ENCODE results near the gene CDK11B. TPM values are rescaled to one million over a fixed set of nuclear protein-coding genes. Genes with fewer than 3 reads are reported as not detected.

Gene CDK11B
- total and polyA plus RNA-seq, 2 experiments from 2014 or later, result 11.7 to 19.1 TPM

DNA sequence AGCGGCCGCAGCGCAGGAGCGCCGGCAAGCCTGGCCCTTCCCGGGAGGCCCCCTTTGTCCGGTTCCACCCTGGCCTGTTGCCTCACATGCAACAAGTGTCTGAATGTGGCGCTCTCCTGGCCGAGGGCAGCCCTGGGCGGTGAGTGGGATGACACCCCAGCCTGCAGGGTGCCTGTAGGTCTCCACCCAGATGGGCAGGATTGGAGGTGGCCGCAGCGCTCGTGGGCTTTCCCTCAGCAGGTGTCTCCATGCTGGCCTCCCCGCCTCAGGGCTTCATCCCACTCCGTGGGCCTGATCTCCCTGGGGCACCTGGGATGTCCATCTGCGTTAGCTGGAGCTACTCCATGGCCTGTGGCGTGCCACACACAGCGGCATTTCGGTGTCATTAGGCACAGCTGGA, 42.0 kb downstream of the CDK11B start:
- Histone ChIP-seq H3K79me2 (ENCODE audit: insufficient read depth) (peaks cover 40% of the 10 kb centered on the region), H3K9me2 (ENCODE audit: insufficient read depth) (no peaks in the 10 kb centered on the region), H3F3A (ENCODE audit: insufficient read depth) (peaks cover 20% of the 10 kb centered on the region), H4K20me1 (ENCODE audit: insufficient read depth) (no peaks in the 10 kb centered on the region), H3K4me2 (ENCODE audit: unreplicated experiment) (peak overlapping the region; percentile 92), H3K36me3 (ENCODE audit: low read depth) (no peaks in the 10 kb centered on the region), H3K4me1 (ENCODE audit: insufficient read depth) (peaks cover 6% of the 10 kb centered on the region; the same call in 1 of the 2 replicates), H3K27ac (peak overlapping the region; percentile 99), H3K9ac (peak overlapping the region; percentile 99), H3K27me3 (replicated peaks; ENCODE audit: insufficient read depth) (no peaks in the 10 kb centered on the region), H2AFZ (no peak overlapping the region), H3K4me3 (peak overlapping the region; percentile 92), H3K9me3 (ENCODE audit: low read depth) (no peaks in the 10 kb centered on the region)
- TF ChIP-seq EZH2 (IDR thresholded peaks at IDR 0.05; ENCODE audit: insufficient read depth, poor library complexity, severe bottlenecking), result no peak
- no peak for TF ChIP-seq EZH2phosphoT487 (IDR thresholded peaks at IDR 0.05; ENCODE audit: insufficient read depth, low read depth)
- in situ Hi-C loops (cut with MboI), result no loop called here
- no peak for DNase-seq
- WGBS, 2 experiments (ENCODE audit: low coverage in 1 of 2, low lambda C conversion rate in 2 of 2, missing lambda C conversion rate in 2 of 2), result 93 to 95% methylated on average over 15 to 17 of the region's 19 CpGs

DNA sequence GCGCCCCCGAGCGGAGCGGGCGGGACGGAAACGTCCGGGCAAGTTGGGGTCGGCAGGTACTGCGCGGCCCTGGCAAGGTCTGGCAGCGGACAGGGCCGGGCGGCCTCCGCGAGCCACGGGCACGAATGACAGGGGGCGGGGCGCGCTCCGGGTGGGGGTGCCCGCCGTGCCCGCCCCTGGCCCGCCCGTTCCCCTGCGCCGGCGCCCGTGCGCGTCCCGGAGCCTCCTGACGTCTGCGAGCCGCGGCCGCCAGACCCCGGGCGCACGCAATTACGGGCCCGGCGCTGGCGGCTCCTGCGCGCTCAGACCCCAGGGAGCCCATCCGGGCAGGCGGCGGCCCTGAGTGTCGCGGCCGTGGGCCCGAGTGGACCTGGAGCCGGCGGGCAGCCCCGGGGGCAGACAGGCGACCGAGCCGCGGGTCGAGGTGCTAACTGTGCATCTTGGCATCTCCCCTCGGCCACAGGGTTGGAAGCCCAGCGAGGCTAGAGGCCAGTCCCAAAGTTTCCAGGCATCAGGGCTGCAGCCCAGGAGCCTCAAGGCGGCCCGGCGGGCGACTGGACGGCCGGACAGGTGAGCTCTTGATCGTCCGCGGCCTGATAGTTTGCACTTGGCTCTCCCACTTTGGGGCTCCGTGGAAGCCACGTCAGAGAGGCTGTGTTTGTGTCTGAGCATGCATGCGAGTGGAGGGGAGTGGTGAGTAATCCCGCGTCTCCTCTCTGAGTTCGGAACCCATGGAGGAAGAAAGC, 42.6 kb downstream of the CDK11B start:
- Histone ChIP-seq H3F3A (ENCODE audit: insufficient read depth) (peaks cover 21% of the 10 kb centered on the region), H3K9ac (peak overlapping the region; percentile 99), H3K9me3 (ENCODE audit: low read depth) (no peaks in the 10 kb centered on the region), H3K27me3 (replicated peaks; ENCODE audit: insufficient read depth) (no peaks in the 10 kb centered on the region), H3K4me2 (ENCODE audit: unreplicated experiment) (peak overlapping the region; percentile 92), H3K4me3 (peak overlapping the region; percentile 92), H3K4me1 (ENCODE audit: insufficient read depth) (peaks cover 6% of the 10 kb centered on the region; the same call in 1 of the 2 replicates), H3K36me3 (ENCODE audit: low read depth) (no peaks in the 10 kb centered on the region), H3K27ac (peak overlapping the region; percentile 99), H3K79me2 (ENCODE audit: insufficient read depth) (peaks cover 40% of the 10 kb centered on the region), H2AFZ (peak overlapping the region; percentile 58), H3K9me2 (ENCODE audit: insufficient read depth) (no peaks in the 10 kb centered on the region), H4K20me1 (ENCODE audit: insufficient read depth) (no peaks in the 10 kb centered on the region)
- WGBS, 2 experiments (ENCODE audit: low coverage in 1 of 2, low lambda C conversion rate in 2 of 2, missing lambda C conversion rate in 2 of 2), result 4 to 5% methylated on average over 56 to 57 of the region's 80 CpGs
- in situ Hi-C loops (cut with MboI), result no loop called here
- DNase-seq, result peak; percentile 67
- TF ChIP-seq EZH2 (IDR thresholded peaks at IDR 0.05; ENCODE audit: insufficient read depth, poor library complexity, severe bottlenecking) (no peak), EZH2phosphoT487 (IDR thresholded peaks at IDR 0.05; ENCODE audit: insufficient read depth, low read depth) (no peak)

DNA sequence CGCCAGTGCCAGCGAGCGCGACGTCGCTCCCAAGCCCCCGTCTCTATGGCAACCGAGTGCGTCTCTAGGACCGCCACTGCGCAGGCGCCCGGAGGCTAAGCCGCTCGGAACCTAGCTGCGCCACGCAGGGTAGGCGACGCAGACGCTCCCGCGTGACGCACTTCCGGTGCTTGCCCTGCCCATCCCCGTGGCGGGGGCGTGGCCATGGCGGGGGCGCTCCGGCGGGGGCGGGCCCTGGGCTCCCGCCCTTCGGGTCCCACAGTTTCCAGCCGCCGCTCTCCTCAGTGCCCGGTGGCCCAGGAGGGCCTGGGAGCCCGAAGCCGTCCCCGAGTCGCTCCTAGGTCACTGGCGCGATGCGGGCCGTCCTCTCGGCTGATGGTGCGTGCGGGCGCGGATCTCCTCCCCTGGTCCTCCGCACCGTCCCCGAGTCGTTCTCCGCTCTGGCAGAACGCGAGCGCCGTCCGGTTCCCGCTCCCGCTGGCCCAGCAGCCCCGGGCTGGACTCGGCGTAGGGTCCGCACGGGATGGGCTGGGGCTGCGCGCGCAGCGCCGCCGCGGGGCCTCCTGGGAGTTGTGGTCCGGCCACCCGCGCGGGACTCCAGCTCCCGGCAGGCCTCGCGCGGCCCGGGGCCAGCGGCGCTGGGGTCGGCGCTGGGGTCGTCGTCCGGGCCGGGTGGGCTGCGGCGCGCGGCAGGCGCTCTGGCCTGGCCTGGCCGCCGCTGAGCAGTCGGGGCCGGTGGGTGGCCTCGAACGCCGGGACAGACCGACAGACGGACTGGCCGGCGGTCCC, 43.4 kb downstream of the CDK11B start, which contains the start of gene MIB2:
TSS of gene MIB2 (plus strand) at position 245 of the 789 bp plus-strand sequence. CDS start 7,953 bp downstream, outside the sequence.
- Histone ChIP-seq H3K27me3 (replicated peaks; ENCODE audit: insufficient read depth) (no peaks in the 10 kb centered on the region), H3F3A (ENCODE audit: insufficient read depth) (peaks cover 21% of the 10 kb centered on the region), H2AFZ (peak within 1 kb of the TSS; percentile 58), H3K9me3 (ENCODE audit: low read depth) (no peaks in the 10 kb centered on the region), H3K4me3 (peak within 1 kb of the TSS; percentile 92), H3K9me2 (ENCODE audit: insufficient read depth) (no peaks in the 10 kb centered on the region), H3K9ac (peak within 1 kb of the TSS; percentile 99), H4K20me1 (ENCODE audit: insufficient read depth) (no peaks in the 10 kb centered on the region), H3K79me2 (ENCODE audit: insufficient read depth) (peaks cover 40% of the 10 kb centered on the region), H3K27ac (peak within 1 kb of the TSS; percentile 99), H3K4me2 (ENCODE audit: unreplicated experiment) (peak within 1 kb of the TSS; percentile 94), H3K36me3 (ENCODE audit: low read depth) (no peaks in the 10 kb centered on the region), H3K4me1 (ENCODE audit: insufficient read depth) (peaks cover 6% of the 10 kb centered on the region; the same call in 1 of the 2 replicates)
- TF ChIP-seq EZH2 (IDR thresholded peaks at IDR 0.05; ENCODE audit: insufficient read depth, poor library complexity, severe bottlenecking) (no peak), EZH2phosphoT487 (IDR thresholded peaks at IDR 0.05; ENCODE audit: insufficient read depth, low read depth) (no peak)
- peak; percentile 99 for DNase-seq
- 1% methylated on average over 51 to 88 of the region's 107 CpGs for WGBS, 2 experiments (ENCODE audit: low coverage in 1 of 2, low lambda C conversion rate in 2 of 2, missing lambda C conversion rate in 2 of 2)
- in situ Hi-C loops (cut with MboI), result no loop called here

DNA sequence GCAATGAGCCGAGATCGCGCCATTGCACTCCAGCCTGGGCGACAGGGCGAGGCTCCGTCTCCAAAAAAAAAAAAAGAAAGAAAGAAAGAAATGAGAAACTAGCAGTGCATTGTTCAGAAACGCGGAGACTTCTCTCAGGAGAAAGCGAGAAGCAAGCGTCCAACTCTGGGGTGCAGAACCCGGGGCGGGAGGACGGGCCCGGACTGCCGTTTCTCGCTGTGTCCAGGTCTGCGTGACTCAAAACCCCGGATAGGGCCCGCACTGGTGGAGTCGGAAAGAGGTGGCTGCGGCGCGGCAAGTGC, 43.9 kb downstream of the CDK11B start:
- peak overlapping the region; percentile 53 for H2AFZ ChIP-seq
- H4K20me1 ChIP-seq (ENCODE audit: insufficient read depth), result no peaks in the 10 kb centered on the region
- peaks cover 21% of the 10 kb centered on the region for H3F3A ChIP-seq (ENCODE audit: insufficient read depth)
- peak overlapping the region; percentile 92 for H3K4me3 ChIP-seq
- no peaks in the 10 kb centered on the region for H3K27me3 ChIP-seq (replicated peaks; ENCODE audit: insufficient read depth)
- TF ChIP-seq EZH2phosphoT487 (IDR thresholded peaks at IDR 0.05; ENCODE audit: insufficient read depth, low read depth), result no peak
- TF ChIP-seq EZH2 (IDR thresholded peaks at IDR 0.05; ENCODE audit: insufficient read depth, poor library complexity, severe bottlenecking), result no peak
- peaks cover 40% of the 10 kb centered on the region for H3K79me2 ChIP-seq (ENCODE audit: insufficient read depth)
- peak overlapping the region; percentile 99 for H3K9ac ChIP-seq
- H3K36me3 ChIP-seq (ENCODE audit: low read depth), result no peaks in the 10 kb centered on the region
- no peak for DNase-seq
- H3K27ac ChIP-seq, result peak overlapping the region; percentile 99
- H3K9me3 ChIP-seq (ENCODE audit: low read depth), result no peaks in the 10 kb centered on the region
- in situ Hi-C loops (cut with MboI), result no loop called here
- H3K9me2 ChIP-seq (ENCODE audit: insufficient read depth), result no peaks in the 10 kb centered on the region
- peaks cover 6% of the 10 kb centered on the region; the same call in 1 of the 2 replicates for H3K4me1 ChIP-seq (ENCODE audit: insufficient read depth)
- H3K4me2 ChIP-seq (ENCODE audit: unreplicated experiment), result peak overlapping the region; percentile 94
- 1% methylated on average over 21 to 23 of the region's 23 CpGs for WGBS, 2 experiments (ENCODE audit: low coverage in 1 of 2, low lambda C conversion rate in 2 of 2, missing lambda C conversion rate in 2 of 2)
